H9 (cell line): ENCODE measurements around the gene PPP1R1B. TPM values are rescaled to one million over a fixed set of nuclear protein-coding genes. Genes with fewer than 3 reads are reported as not detected.

Experiments
- DNase-seq: peaks from one replicate; pipeline ENCODE4 v3.0.0-alpha.2; 2017
- H2AFZ ChIP-seq: one replicate; pipeline ENCODE4 v1.6.1; 2013; ENCODE audit warnings: mild to moderate bottlenecking, low read length, control low read depth, moderate library complexity
- H2AK5ac ChIP-seq: 2 replicates; pipeline ENCODE4 v1.6.1; 2013; ENCODE audit warnings: low read length, control low read depth, mixed read lengths; ENCODE audit not compliant: insufficient read length
- H2BK120ac ChIP-seq: one replicate; pipeline ENCODE4 v1.6.1; 2013; ENCODE audit warnings: low read depth, mild to moderate bottlenecking, low read length, control low read depth, inconsistent platforms; ENCODE audit not compliant: poor library complexity, severe bottlenecking
- H2BK12ac ChIP-seq: 2 replicates; pipeline ENCODE4 v1.6.1; 2013; ENCODE audit warnings: low read length, control low read depth, mixed read lengths, low read depth; ENCODE audit not compliant: insufficient read length
- H2BK15ac ChIP-seq: 2 replicates; pipeline ENCODE4 v1.6.1; 2013; ENCODE audit warnings: low read depth, low read length, control low read depth
- H2BK20ac ChIP-seq: one replicate; pipeline ENCODE4 v1.6.1; 2013; ENCODE audit warnings: low read depth, mild to moderate bottlenecking, low read length, control low read depth, inconsistent platforms; ENCODE audit not compliant: poor library complexity, severe bottlenecking
- H2BK5ac ChIP-seq: 2 replicates; pipeline ENCODE4 v1.6.1; 2013; ENCODE audit warnings: low read length, control low read depth, mixed read lengths; ENCODE audit not compliant: insufficient read length
- H3K14ac ChIP-seq: 2 replicates; pipeline ENCODE4 v1.6.1; 2013; ENCODE audit warnings: low read length, control low read depth; ENCODE audit not compliant: insufficient read depth
- H3K18ac ChIP-seq: 2 replicates; pipeline ENCODE4 v1.6.1; 2013; ENCODE audit warnings: low read depth, mild to moderate bottlenecking, mixed read lengths, low read length, control low read depth; ENCODE audit not compliant: insufficient read length
- H3K23ac ChIP-seq: 2 replicates; pipeline ENCODE4 v1.6.1; 2013; ENCODE audit warnings: low read length, control low read depth, mixed read lengths, low read depth; ENCODE audit not compliant: insufficient read length
- H3K23me2 ChIP-seq: 2 replicates; pipeline ENCODE4 v1.6.1; 2013; ENCODE audit warnings: low read depth, mild to moderate bottlenecking, mixed read lengths, low read length, control low read depth; ENCODE audit not compliant: insufficient read length, poor library complexity, severe bottlenecking
- H3K27ac ChIP-seq: 2 replicates; pipeline ENCODE4 v1.5.1; 2013; ENCODE audit warnings: low read length, control low read depth, mixed read lengths, low read depth; ENCODE audit not compliant: insufficient read length
- H3K27me3 ChIP-seq: 2 replicates; pipeline ENCODE4 v1.6.1; 2013; ENCODE audit warnings: low read length, control low read depth, inconsistent platforms; ENCODE audit not compliant: insufficient read depth
- H3K4ac ChIP-seq: 2 replicates; pipeline ENCODE4 v1.6.1; 2013; ENCODE audit warnings: low read depth, mild to moderate bottlenecking, control low read depth, inconsistent platforms, low read length, moderate library complexity
- H3K4me1 ChIP-seq: 2 replicates; pipeline ENCODE4 v1.6.1; 2013; ENCODE audit warnings: low read length, control low read depth, inconsistent platforms; ENCODE audit not compliant: insufficient read depth
- H3K4me2 ChIP-seq: 2 replicates; pipeline ENCODE4 v1.6.1; 2013; ENCODE audit warnings: low read length, control low read depth, mixed read lengths; ENCODE audit not compliant: insufficient read length, insufficient read depth
- H3K56ac ChIP-seq: 2 replicates; pipeline ENCODE4 v1.6.1; 2013; ENCODE audit warnings: low read depth, mild to moderate bottlenecking, mixed read lengths, low read length, control low read depth; ENCODE audit not compliant: insufficient read length
- H3K79me1 ChIP-seq: 2 replicates; pipeline ENCODE4 v1.6.1; 2013; ENCODE audit warnings: low read depth, mild to moderate bottlenecking, moderate library complexity, low read length, control low read depth, inconsistent platforms; ENCODE audit not compliant: insufficient read depth, poor library complexity, severe bottlenecking
- H3K79me2 ChIP-seq: 2 replicates; pipeline ENCODE4 v1.6.1; 2013; ENCODE audit warnings: low read length, control low read depth, inconsistent platforms; ENCODE audit not compliant: insufficient read depth
- H3K9ac ChIP-seq: 2 replicates; pipeline ENCODE4 v1.6.1; 2013; ENCODE audit warnings: low read length, control low read depth, mixed read lengths; ENCODE audit not compliant: insufficient read length; ENCODE audit errors: extremely low read depth
- H3K9me3 ChIP-seq: one replicate; pipeline ENCODE4 v1.6.1; 2013; ENCODE audit warnings: low read depth, low read length, inconsistent platforms; ENCODE audit not compliant: control insufficient read depth
- H3T11ph ChIP-seq: one replicate; pipeline ENCODE4 v1.6.1; 2013; ENCODE audit warnings: mild to moderate bottlenecking, low read length, control low read depth, inconsistent platforms
- H4K20me1 ChIP-seq: one replicate; pipeline ENCODE4 v1.6.1; 2013; ENCODE audit not compliant: control insufficient read depth, insufficient read length, insufficient read depth
- H4K5ac ChIP-seq: 2 replicates; pipeline ENCODE4 v1.6.1; 2013; ENCODE audit warnings: low read depth, mild to moderate bottlenecking, mixed read lengths, low read length, control low read depth; ENCODE audit not compliant: insufficient read length
- H4K8ac ChIP-seq: replicated peaks from 2 replicates; pipeline ENCODE4 v1.6.1; 2013; ENCODE audit warnings: low read length, control low read depth, mixed read lengths, low read depth; ENCODE audit not compliant: insufficient read length
- H4K91ac ChIP-seq: 2 replicates; pipeline ENCODE4 v1.6.1; 2013; ENCODE audit warnings: low read depth, mild to moderate bottlenecking, moderate library complexity, mixed read lengths, low read length, control low read depth; ENCODE audit not compliant: insufficient read length
- H3K27ac Mint-ChIP-seq, 3 experiments: 2 replicates in 2 of 3; 3 replicates in 1 of 3; pipeline ENCODE4 v1.8.0; 2020 to 2021; ENCODE audit warnings: mixed read lengths in 3 of 3, mild to moderate bottlenecking in 1 of 3, moderate library complexity in 1 of 3
- H3K27me3 Mint-ChIP-seq: 2 replicates; pipeline ENCODE4 v1.8.0; 2021; ENCODE audit warnings: low read depth, mild to moderate bottlenecking, moderate library complexity, mixed read lengths
- H3K36me3 Mint-ChIP-seq, 3 experiments: 2 replicates in 2 of 3; 3 replicates in 1 of 3; pipeline ENCODE4 v1.8.0; 2020 to 2021; ENCODE audit warnings: low read depth in 3 of 3, mixed read lengths in 3 of 3; ENCODE audit not compliant: insufficient read depth in 1 of 3
- H3K4me1 Mint-ChIP-seq, 2 experiments: 2 replicates each; pipeline ENCODE4 v1.8.0; 2020; ENCODE audit warnings: mixed read lengths in 2 of 2
- H3K4me3 Mint-ChIP-seq, 2 experiments: 2 replicates in 1 of 2; 3 replicates in 1 of 2; pipeline ENCODE4 v1.8.0; 2020 to 2021; ENCODE audit warnings: mild to moderate bottlenecking in 2 of 2, mixed read lengths in 2 of 2, moderate library complexity in 1 of 2
- H3K9me3 Mint-ChIP-seq, 2 experiments: 2 replicates in 1 of 2; 3 replicates in 1 of 2; pipeline ENCODE4 v1.8.0; 2020; ENCODE audit warnings: mild to moderate bottlenecking in 2 of 2, mixed read lengths in 2 of 2, moderate library complexity in 1 of 2
- CTCF ChIP-seq: fragments of 200-600 bp; sonication (generic); conservative IDR thresholded peaks from 3 replicates; pipeline ENCODE4 v1.8.0; 2021; ENCODE audit warnings: antibody characterized with exemption, mild to moderate bottlenecking
- WGBS: extraction: QIAGEN DNeasy Blood & Tissue Kit; methylation state at CpG from one replicate; pipeline ENCODE4 v1.1.7; 2013; ENCODE audit warnings: missing lambda C conversion rate, low lambda C conversion rate, mixed read lengths; ENCODE audit not compliant: insufficient read length; ENCODE audit errors: extremely low coverage; 5-methylcytosine and 5-hydroxymethylcytosine counted together
- total RNA-seq: library from RNA; stranded (reverse); gene quantifications from 2 replicates; pipeline ENCODE4 v1.2.1, GENCODE V29; 2021

The PPP1R1B gene
- total RNA-seq, 1 experiment from 2014 or later: 15.5 TPM

GRCh38 chr17:39638317-39638716 lies 11.6 kb downstream of the PPP1R1B start:
- no peak overlapping the region for H3K4ac ChIP-seq
- no peak overlapping the region for H3T11ph ChIP-seq
- no peak overlapping the region for H2AK5ac ChIP-seq
- peak overlapping the region; percentile 99 for H3K4me2 ChIP-seq
- no peak overlapping the region for H2BK12ac ChIP-seq
- no peak overlapping the region for H2BK15ac ChIP-seq
- no peak overlapping the region for H2AFZ ChIP-seq
- H4K8ac ChIP-seq: no peak overlapping the region
- no peak for DNase-seq
- no peak overlapping the region for H3K14ac ChIP-seq
- Mint-ChIP-seq H3K4me3 (peak overlapping the region; percentile 91 to 96), H3K4me1 (peaks cover 59 to 61% of the 10 kb centered on the region in 2 experiments), H3K9me3 (no peaks in the 10 kb centered on the region), H3K27ac (no peak overlapping the region), H3K36me3 (peaks cover 0 to 3% (median 0%) of the 10 kb centered on the region in 3 experiments; a peak in 3 of 7 replicates), H3K27me3 (no peaks in the 10 kb centered on the region)
- no peak for TF ChIP-seq CTCF
- no peaks in the 10 kb centered on the region; the same call in 1 of the 2 replicates for H3K79me2 ChIP-seq
- H2BK5ac ChIP-seq: no peak overlapping the region
- no peak overlapping the region for H3K9ac ChIP-seq
- H4K5ac ChIP-seq: no peak overlapping the region
- H3K56ac ChIP-seq: no peak overlapping the region
- no peaks in the 10 kb centered on the region for H3K79me1 ChIP-seq
- no peak overlapping the region for H4K91ac ChIP-seq
- no peak overlapping the region for H2BK120ac ChIP-seq
- peaks cover 8% of the 10 kb centered on the region for H3K23me2 ChIP-seq
- H4K20me1 ChIP-seq: no peaks in the 10 kb centered on the region
- WGBS: no CpG with 5 or more reads among the region's 7 CpGs
- no peak overlapping the region for H3K23ac ChIP-seq
- no peak overlapping the region for H3K18ac ChIP-seq
- no peak overlapping the region for H2BK20ac ChIP-seq
- H3K9me3 ChIP-seq: no peaks in the 10 kb centered on the region
- no peaks in the 10 kb centered on the region for H3K27me3 ChIP-seq
- H3K4me1 ChIP-seq: peaks cover 9% of the 10 kb centered on the region; the same call in 1 of the 2 replicates
- no peak overlapping the region for H3K27ac ChIP-seq
